Stimulated activated CD8-positive, alpha-beta memory T cell treated with anti-CD3 and anti-CD28 coated beads, Interleukin-12 subunit alpha, Interleukin-12 subunit beta, amount 100 ng/mL, for 4 hours (primary cell): ENCODE measurements around the gene MATN1.

ENCODE experiments used
- DNase-seq: peaks from one replicate; pipeline ENCODE4 v3.0.0-alpha.2; 2020; ENCODE audit warnings: low read depth

Gene MATN1

DNA sequence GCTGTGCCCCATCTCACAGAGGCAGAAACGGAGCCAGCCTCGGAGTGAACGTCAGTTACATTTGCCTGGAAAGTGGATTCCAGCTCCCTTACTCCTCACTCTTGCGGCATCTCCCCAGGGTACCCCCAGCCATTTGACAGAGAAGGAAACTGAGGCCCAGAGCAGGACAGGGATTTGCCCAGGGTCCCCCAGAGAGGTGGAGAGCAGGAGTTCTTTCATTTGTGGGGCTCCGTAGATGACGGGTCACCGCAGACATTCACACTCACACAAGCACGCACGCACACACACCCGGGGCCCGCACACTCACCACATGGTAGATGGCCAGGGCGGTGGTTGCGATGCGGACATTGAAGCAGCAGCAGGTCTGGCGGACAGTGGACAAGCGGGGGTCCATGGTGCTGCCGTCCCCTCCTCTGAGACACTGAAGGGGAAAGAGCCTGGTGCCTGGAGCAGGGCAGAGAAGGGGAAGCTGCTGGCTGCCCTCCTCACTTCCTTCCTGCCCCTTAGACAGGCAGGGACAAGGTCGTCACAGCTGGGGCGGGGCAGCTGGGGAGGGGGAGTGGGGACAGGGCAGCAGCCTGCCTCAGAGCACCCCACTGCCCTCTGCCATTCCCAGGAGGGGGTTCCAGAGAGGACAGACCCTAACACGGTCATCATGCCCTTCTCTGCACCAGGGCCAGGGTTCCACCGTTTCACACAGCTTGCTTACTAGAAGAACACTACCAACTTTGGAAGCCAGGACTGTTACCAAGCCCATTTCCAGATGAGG is 34.2 kb upstream of the MATN1 start, which contains the start of gene LAPTM5:
TSS of gene LAPTM5 (minus strand) at position 423 of the 769 bp plus-strand sequence. CDS start at position 394, 29 bp downstream.
- DNase-seq: no peak

DNA sequence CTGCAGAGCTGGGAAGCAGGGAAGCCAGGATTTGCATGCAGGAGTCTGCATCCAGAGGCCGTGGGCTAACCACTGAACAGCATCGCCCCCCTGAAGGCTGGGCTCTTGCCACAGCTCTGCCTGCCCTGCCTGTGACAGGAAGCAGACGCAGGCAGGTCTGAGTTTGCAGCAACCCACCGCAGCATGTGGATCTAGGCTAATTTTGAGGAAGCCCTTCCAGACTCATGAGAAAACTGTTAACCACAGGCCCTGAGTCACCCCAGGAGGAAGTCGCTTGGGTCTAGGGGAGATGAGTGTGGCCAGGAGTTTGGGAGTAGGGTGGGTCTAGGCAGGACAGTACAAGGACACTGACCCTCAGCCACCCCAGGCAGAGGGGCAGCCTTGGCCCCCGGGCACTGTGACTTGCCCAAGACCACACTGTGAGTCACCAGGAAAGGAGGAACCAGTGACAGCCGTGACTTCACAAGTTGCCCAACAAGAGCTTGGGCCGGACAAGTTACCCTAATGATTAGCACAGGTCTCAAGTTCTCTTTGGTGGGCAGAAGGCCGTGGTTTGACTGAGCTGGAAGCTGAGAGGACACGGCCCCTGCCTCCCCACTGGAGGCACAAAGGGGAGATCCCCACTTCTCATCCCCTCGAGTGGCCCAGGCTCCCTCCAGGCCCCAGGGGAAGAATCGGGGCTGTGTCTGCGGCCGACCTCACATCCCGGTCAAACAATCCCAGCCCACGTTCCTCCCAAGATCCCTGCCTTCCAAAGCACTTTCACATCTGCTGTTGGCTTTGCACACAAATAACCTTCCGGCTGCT is 33.4 kb upstream of the MATN1 start:
- peak; percentile 55 for DNase-seq

DNA sequence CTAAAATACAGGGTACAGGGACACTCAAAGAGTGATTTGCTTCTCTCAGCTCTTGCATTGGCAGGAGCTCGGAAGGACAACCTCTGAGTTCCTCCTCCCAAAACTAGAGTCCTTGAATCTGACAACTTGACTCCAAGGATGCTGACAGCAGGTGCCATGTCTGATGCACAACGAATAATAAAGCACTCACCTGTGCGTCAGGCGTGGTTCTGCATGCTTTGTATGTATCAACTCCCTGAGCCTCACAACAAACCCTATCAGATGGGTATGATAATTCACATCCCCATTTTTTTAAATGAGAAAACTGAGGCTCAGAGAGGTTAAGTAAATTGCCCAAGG is 32.8 kb upstream of the MATN1 start:
- no peak for DNase-seq

DNA sequence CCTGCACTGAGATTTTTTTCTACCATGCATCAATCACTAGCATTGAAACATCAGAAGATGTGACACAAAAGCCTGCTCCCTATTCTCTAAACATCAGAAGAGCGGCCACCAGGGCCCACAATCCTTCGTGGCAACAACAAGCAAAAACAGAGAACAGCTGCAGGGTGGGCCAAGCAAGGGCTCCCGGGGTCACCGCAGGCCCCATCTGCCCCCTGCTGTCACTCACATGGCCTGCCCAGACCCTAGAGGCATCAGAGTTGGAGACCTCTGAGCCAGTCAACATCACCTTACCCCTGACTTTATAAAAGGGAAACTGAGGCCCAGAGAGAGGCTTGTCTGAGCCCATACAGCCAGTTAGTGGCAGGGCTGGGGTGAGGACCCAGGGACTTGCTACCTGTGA is 32.4 kb upstream of the MATN1 start:
- DNase-seq: no peak

GRCh38 chr1:30755334-30755733 is 31.9 kb upstream of the MATN1 start:
- no peak for DNase-seq

DNA sequence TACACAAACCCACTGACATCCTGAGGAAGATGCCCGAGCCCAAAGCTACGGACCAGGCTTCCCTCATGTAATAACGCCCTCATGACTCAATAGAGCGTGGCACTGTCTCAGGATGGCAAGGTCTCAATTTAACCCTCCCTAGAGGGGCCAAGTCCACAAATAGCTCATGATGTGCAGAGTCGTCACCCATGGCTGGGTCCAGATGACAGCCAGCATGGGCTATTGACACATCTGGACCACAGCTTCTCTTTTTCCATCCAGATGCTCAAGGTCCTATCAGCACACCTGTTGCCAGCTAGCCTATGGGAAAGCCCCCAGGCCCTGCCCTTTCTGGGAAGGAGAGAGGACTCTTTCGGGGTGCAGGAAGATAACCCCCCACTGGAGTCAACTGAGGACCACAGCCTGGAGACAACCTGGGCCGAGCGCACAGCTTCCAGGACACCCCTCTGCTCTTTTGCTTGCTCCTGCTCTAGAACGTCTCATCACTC is 31.3 kb upstream of the MATN1 start:
- DNase-seq: no peak

GRCh38 chr1:30753660-30754123 is 30.3 kb upstream of the MATN1 start:
- DNase-seq: no peak

- no peak for DNase-seq
Measured at GRCh38 chr1:30753118-30753517, 29.7 kb upstream of the MATN1 start.

DNA sequence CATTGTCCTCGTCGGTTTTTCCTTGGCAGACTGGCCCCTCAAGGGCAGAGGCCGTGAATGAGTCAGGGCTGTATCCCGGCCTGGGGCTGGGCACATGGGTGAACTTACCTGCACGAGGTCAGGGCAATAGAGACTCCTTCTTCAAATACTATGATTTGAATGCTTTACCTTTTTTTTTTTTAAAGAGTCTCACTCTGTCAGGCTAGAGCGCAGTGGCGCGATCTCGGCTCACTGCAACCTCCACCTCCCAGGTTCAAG is 29.2 kb upstream of the MATN1 start:
- no peak for DNase-seq

DNA sequence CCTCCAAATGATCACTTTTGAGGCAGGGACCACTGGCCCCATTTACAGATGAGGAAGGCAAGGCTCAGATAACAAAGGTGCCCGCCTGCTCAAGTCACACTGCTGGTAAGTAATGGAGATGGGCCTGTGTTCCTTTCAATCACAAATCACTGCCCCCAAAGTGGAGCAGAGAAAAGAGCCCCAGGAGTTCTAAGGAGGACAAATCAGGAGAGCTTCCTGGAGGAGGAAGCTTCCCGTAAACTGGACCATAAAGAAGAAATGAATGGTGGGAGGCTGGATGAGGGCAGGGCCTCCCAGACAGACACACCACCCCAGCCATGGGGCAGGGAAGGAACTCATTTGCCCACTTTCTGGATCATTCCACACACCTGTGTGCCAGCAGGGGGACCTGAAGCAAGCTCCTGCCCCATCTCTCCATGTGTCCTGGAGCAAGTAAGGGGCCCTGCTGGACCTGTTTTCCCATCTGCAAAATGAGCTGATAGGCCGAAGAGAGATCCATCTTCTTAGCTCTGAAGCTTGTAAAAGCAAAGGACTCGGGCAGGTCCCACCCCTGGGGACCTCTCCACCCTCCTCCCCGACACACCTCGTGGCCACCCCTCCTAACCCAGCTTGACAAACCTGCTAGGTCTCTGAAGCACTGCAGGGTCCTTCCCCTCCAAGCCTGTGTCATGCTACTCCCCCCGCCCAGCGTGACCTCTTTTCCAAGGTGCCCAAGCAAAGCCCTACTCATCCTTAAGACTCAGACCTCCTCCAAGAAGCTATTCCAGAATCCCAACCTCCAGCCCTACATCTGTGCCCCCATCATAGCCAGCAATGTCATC is 28.7 kb upstream of the MATN1 start:
- no peak for DNase-seq

DNA sequence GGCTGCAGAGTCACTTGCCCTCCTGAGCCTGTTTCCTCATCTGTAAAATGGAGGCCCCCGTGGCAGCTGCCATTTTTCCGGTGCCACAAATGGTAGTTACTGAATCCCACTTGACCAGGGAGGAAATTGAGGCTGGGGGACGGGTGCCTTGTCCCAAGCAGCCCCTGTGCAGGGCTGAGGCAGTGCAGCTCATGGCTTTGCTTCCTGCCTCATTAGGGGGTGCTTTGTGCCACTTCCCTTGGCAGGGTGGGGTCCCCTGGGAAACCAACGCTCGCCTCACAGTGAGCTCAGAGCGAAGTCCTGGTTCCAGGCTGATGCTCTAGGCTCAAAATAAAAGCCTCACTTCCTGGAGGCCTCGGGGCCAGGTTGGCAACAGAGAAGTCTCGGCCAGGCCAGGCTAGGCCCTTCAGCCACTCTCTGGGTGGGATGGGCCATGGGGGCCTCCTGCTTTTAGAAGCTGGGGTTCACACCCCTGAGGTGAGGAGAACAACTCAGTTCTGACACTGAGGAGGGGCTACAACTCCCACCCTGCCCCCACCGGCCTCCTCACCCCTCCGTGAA is 27.4 kb upstream of the MATN1 start:
- DNase-seq: no peak

- no peak for DNase-seq
Measured at GRCh38 chr1:30749691-30750583, 26.6 kb upstream of the MATN1 start.

GRCh38 chr1:30748699-30749401 is 25.5 kb upstream of the MATN1 start:
- DNase-seq: no peak

DNA sequence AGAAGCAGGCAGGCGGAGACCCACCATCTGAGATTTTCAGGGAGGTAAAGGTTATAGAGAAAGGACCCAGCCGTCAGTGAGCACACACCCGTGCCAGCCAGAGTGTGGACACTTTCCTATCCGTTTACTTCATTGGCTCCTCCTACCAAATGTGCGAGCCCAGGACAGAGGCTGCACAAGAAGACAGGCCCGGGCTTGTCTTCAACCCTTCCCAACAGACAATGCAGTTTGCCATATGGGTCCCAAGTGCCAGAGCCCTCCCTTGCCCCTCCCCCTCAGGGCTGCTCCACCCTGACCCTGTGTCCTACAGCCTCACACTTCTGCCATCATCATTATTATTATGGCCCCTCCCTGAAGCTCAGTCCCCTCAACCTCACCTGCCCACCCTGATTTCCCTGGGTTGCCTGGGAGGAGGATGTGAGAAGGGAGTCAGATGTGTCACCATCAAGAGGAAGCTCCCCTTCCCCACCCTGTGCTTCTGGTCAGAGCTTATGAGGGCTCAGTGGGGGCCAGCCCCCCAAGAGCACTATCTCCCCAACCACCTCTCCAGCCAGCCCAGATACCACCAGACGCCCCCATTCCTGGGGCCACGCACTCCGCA is 24.8 kb upstream of the MATN1 start:
- no peak for DNase-seq

GRCh38 chr1:30747033-30748008 is 23.9 kb upstream of the MATN1 start:
- no peak for DNase-seq

- DNase-seq: no peak
Measured at GRCh38 chr1:30746212-30747032, 23.0 kb upstream of the MATN1 start.

DNA sequence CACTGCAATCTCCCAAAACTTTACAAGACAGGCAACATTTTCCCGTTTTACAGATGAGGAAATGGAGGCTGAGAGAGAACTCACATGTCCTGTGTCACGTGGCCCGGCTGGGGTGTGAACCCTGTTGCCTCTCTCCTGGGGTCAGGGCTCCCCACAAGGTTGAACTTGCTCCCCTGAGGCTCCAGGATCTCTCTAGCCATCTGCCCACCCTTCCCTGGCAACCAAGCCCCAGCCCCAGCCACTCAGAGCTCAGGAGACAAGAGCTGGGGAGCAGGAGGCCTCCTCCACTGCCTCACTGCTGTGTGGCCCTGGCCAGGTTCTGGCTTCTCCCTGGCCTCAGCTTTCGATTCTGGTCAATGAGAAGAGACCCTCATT is 22.4 kb upstream of the MATN1 start:
- DNase-seq: no peak
